ENCODE measurements around the gene FNDC1.

- TF ChIP-seq CTCF (IDR thresholded peaks at IDR 0.05) (no peak), POLR2A (IDR thresholded peaks at IDR 0.05) (no peak)
Measured at GRCh38 chr6:159149641-159150040, 19.6 kb upstream of the FNDC1 start.

Data from ovary (tissue), 3 donors.